Hepatocyte (in vitro differentiated cells): ENCODE results near the gene BBS1.

Source experiments
- EZH2 ChIP-seq: fragments of 200-600 bp; sonication (generic); IDR thresholded peaks from 2 replicates; pipeline ENCODE4 v1.6.1; 2016; ENCODE audit warnings: antibody characterized with exemption, mild to moderate bottlenecking, borderline replicate concordance
- EZH2phosphoT487 ChIP-seq: fragments of 200-600 bp; sonication (generic); IDR thresholded peaks from one replicate; pipeline ENCODE4 v1.6.1; 2018; ENCODE audit warnings: antibody characterized with exemption, mild to moderate bottlenecking, low read depth, moderate library complexity; ENCODE audit not compliant: unreplicated experiment, severe bottlenecking
- TF ChIP-seq, protein P1 (sequence below): fragments of 200-600 bp; sonication (generic); IDR thresholded peaks from 2 replicates; pipeline ENCODE4 v1.5.1; 2016; ENCODE audit warnings: antibody characterized with exemption, mild to moderate bottlenecking; ENCODE audit not compliant: poor library complexity

DNA sequence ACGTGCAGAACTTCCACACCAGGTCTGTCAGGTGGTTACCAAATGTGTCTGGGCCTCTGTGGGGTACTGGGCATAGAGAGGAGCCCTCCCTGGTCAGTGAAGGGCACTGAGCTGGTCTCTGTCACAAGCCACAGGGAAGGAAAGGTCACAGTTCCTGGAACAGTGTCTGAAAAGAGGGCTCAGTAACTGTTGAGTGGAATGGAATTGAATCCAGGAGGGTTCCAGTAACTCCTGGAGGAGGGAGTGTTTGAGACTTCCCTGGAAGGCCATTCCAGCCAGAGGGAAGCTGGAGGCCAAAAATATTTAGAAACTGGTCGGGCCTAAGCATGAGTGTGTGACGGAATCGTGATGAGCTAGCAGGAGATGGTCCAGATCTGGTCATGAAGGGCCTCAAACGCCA, 44.2 kb downstream of the BBS1 start:
- TF ChIP-seq, protein P1, sequence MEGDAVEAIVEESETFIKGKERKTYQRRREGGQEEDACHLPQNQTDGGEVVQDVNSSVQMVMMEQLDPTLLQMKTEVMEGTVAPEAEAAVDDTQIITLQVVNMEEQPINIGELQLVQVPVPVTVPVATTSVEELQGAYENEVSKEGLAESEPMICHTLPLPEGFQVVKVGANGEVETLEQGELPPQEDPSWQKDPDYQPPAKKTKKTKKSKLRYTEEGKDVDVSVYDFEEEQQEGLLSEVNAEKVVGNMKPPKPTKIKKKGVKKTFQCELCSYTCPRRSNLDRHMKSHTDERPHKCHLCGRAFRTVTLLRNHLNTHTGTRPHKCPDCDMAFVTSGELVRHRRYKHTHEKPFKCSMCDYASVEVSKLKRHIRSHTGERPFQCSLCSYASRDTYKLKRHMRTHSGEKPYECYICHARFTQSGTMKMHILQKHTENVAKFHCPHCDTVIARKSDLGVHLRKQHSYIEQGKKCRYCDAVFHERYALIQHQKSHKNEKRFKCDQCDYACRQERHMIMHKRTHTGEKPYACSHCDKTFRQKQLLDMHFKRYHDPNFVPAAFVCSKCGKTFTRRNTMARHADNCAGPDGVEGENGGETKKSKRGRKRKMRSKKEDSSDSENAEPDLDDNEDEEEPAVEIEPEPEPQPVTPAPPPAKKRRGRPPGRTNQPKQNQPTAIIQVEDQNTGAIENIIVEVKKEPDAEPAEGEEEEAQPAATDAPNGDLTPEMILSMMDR = no peak
- no peak for TF ChIP-seq EZH2
- no peak for TF ChIP-seq EZH2phosphoT487
